ENCODE data around the gene CAMSAP3. TPM values are rescaled to one million over a fixed set of nuclear protein-coding genes. Genes with fewer than 3 reads are reported as not detected.

Gene CAMSAP3
- total RNA-seq, 1 experiment from 2014 or later = 6.7 TPM

GRCh38 chr19:7657131-7657751 is 61.6 kb downstream of the CAMSAP3 start:
- POLR2A ChIA-PET = no interaction called here
- H3K36me3 Mint-ChIP-seq (ENCODE audit: insufficient read depth, unreplicated experiment) = no peaks in the 10 kb centered on the region
- no peak for TF ChIP-seq CTCF (IDR thresholded peaks at IDR 0.05; ENCODE audit: unreplicated experiment)
- peaks cover 8% of the 10 kb centered on the region for H3K27me3 Mint-ChIP-seq (ENCODE audit: insufficient read depth, unreplicated experiment)
- CTCF ChIA-PET = interaction anchor here (0.5 to 6.4 kb wide), 7 partner anchors 16 to 220 kb away, joined by 3 to 31 read pairs (median 3); partner anchors contain the start of gene TRAPPC5
- H3K27ac Mint-ChIP-seq (ENCODE audit: low read depth, unreplicated experiment) = no peak overlapping the region
- no TSS peak for BruUV-seq (replicated peaks)
- no peak overlapping the region for H3K4me3 Mint-ChIP-seq (ENCODE audit: unreplicated experiment)
- peak; percentile 38 for DNase-seq (ENCODE audit: unreplicated experiment)
- H3K9me3 Mint-ChIP-seq (ENCODE audit: unreplicated experiment) = no peaks in the 10 kb centered on the region
- H3K4me1 Mint-ChIP-seq (ENCODE audit: insufficient read depth, unreplicated experiment) = peaks cover 6% of the 10 kb centered on the region
- intact Hi-C loops (cut with micrococcal nuclease) = no loop called here

- ChIA-PET POLR2A (no interaction called here), CTCF (interaction anchor here (0.7 to 6.4 kb wide), 3 partner anchors 23 to 219 kb away, joined by 3 to 31 read pairs (median 3); partner anchors contain the start of gene TRAPPC5)
- TF ChIP-seq CTCF (IDR thresholded peaks at IDR 0.05; ENCODE audit: unreplicated experiment) = no peak
- Mint-ChIP-seq H3K4me1 (ENCODE audit: insufficient read depth, unreplicated experiment) (peaks cover 6% of the 10 kb centered on the region), H3K4me3 (ENCODE audit: unreplicated experiment) (no peak overlapping the region), H3K27me3 (ENCODE audit: insufficient read depth, unreplicated experiment) (peaks cover 10% of the 10 kb centered on the region), H3K9me3 (ENCODE audit: unreplicated experiment) (no peaks in the 10 kb centered on the region), H3K36me3 (ENCODE audit: insufficient read depth, unreplicated experiment) (no peaks in the 10 kb centered on the region), H3K27ac (ENCODE audit: low read depth, unreplicated experiment) (no peak overlapping the region)
- intact Hi-C loops (cut with micrococcal nuclease) = no loop called here
- no peak for DNase-seq (ENCODE audit: unreplicated experiment)
- no TSS peak for BruUV-seq (replicated peaks)
These were observed 62.6 kb downstream of the CAMSAP3 start for GRCh38 chr19:7658219-7658686.

GRCh38 chr19:7661744-7662538 is 66.3 kb downstream of the CAMSAP3 start:
- H3K9me3 Mint-ChIP-seq (ENCODE audit: unreplicated experiment) = no peaks in the 10 kb centered on the region
- intact Hi-C loops (cut with micrococcal nuclease) = no loop called here
- BruUV-seq (replicated peaks) = no TSS peak
- no peaks in the 10 kb centered on the region for H3K4me1 Mint-ChIP-seq (ENCODE audit: insufficient read depth, unreplicated experiment)
- no peak overlapping the region for H3K27ac Mint-ChIP-seq (ENCODE audit: low read depth, unreplicated experiment)
- H3K36me3 Mint-ChIP-seq (ENCODE audit: insufficient read depth, unreplicated experiment) = no peaks in the 10 kb centered on the region
- no peak for DNase-seq (ENCODE audit: unreplicated experiment)
- POLR2A ChIA-PET = interaction anchor here (0.7 kb wide), 1 partner anchor 89 kb away, joined by 3 read pairs; no protein-coding TSS in a partner anchor
- no peak for TF ChIP-seq CTCF (IDR thresholded peaks at IDR 0.05; ENCODE audit: unreplicated experiment)
- no peak overlapping the region for H3K4me3 Mint-ChIP-seq (ENCODE audit: unreplicated experiment)
- peaks cover 10% of the 10 kb centered on the region for H3K27me3 Mint-ChIP-seq (ENCODE audit: insufficient read depth, unreplicated experiment)
- CTCF ChIA-PET = interaction anchor here (0.5 to 1.4 kb wide), 6 partner anchors 10 to 282 kb away, joined by 3 to 5 read pairs (median 3); partner anchors contain the start of genes PET100, TRAPPC5 and XAB2

GRCh38 chr19:7662657-7663056 is 67.0 kb downstream of the CAMSAP3 start:
- no peaks in the 10 kb centered on the region for H3K9me3 Mint-ChIP-seq (ENCODE audit: unreplicated experiment)
- DNase-seq (ENCODE audit: unreplicated experiment) = no peak
- TF ChIP-seq CTCF (IDR thresholded peaks at IDR 0.05; ENCODE audit: unreplicated experiment) = no peak
- H3K36me3 Mint-ChIP-seq (ENCODE audit: insufficient read depth, unreplicated experiment) = no peaks in the 10 kb centered on the region
- H3K27ac Mint-ChIP-seq (ENCODE audit: low read depth, unreplicated experiment) = no peak overlapping the region
- ChIA-PET POLR2A (interaction anchor here (0.5 kb wide), 1 partner anchor 14 kb away, joined by 3 read pairs; no protein-coding TSS in a partner anchor), CTCF (interaction anchor here (0.7 to 1.4 kb wide), 3 partner anchors 9 to 231 kb away, joined by 3 read pairs; no protein-coding TSS in a partner anchor)
- no peaks in the 10 kb centered on the region for H3K4me1 Mint-ChIP-seq (ENCODE audit: insufficient read depth, unreplicated experiment)
- intact Hi-C loops (cut with micrococcal nuclease) = no loop called here
- no peak overlapping the region for H3K4me3 Mint-ChIP-seq (ENCODE audit: unreplicated experiment)
- H3K27me3 Mint-ChIP-seq (ENCODE audit: insufficient read depth, unreplicated experiment) = peaks cover 10% of the 10 kb centered on the region
- no TSS peak for BruUV-seq (replicated peaks)
